PFSK-1 (cell line): Measurements from ENCODE around the gene ZIK1.

Source experiments
- FOXP2 ChIP-seq: optimal IDR thresholded peaks from 2 replicates; pipeline ENCODE3; 2011; ENCODE audit warnings: borderline replicate concordance, control low read depth, inconsistent platforms; ENCODE audit not compliant: insufficient read depth; ENCODE audit errors: extremely low read length, extremely low read depth
- REST ChIP-seq, 2 experiments: IDR thresholded peaks; 2 replicates each; pipeline versions ENCODE4 v1.6.1 to v1.8.0; 2011 to 2012; ENCODE audit warnings: low read depth in 2 of 2, low read length in 2 of 2, control low read depth in 1 of 2, inconsistent platforms in 1 of 2, mild to moderate bottlenecking in 1 of 2, moderate library complexity in 1 of 2; ENCODE audit not compliant: insufficient read depth in 1 of 2
- SIN3A ChIP-seq: IDR thresholded peaks from 2 replicates; pipeline ENCODE4 v1.6.1; 2012; ENCODE audit warnings: mild to moderate bottlenecking, low read length, moderate library complexity, borderline replicate concordance; ENCODE audit not compliant: insufficient read depth

GRCh38 chr19:57583104-57583520 lies 833 bp upstream of the ZIK1 start:
- TF ChIP-seq REST (IDR thresholded peaks at IDR 0.05; ENCODE audit: insufficient read depth in 1 of 2, low read depth in 2 of 2, low read length in 2 of 2), result no peak
- no peak for TF ChIP-seq FOXP2
- TF ChIP-seq SIN3A, result no peak
